Measurements from ENCODE around the gene CAPN5.
"Not testable (repeated sequence)": the region's sequence is repeated elsewhere in the genome, so short reads cannot be mapped to it uniquely, and the experiment has no call there.

Gene CAPN5

DNA sequence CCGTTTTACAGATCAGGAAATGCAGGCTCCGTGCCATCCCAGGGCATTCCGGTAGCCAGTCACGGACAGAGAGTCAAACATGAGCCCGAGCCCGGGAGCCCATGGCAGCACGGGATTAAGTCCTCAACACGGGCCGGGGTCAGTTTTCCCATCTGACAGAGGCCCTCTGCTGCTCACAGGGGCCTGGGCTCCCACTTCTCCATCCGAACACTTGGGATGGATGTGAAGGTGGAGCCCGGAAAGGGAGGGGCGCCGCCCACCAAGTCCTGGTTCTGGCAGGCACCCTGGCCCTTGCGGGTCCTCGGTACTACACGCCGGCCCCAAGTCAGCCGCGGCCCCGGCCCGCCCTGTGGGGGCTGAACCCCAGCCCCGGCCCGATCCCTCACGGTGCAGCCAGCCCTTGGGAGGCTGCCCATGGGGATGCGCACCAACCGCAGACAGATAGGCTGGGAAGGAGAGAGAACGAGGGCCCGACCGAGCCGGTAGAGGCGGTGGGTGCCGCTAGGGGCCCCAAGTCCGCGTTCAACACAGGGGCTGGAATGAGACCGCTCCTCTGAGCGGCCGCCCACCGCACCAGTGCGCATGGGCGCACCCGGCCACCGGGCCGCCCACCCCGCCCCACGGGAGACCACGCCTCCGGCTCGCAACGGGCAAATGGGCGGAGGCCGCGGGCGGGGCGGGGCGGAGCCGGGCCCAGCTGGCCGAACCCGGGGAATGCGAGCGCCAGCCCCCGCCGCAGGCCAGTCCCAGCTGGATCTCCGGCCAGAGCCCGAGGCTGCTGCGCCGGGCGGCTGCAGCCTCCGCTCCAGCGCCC lies at the start of gene CAPN5:
Gene CAPN5 (plus strand): TSS at position 743 of the 814 bp plus-strand sequence. CDS start 17,916 bp downstream, outside the sequence.
- peak; percentile 54 for DNase-seq (ENCODE audit: low read depth)

DNA sequence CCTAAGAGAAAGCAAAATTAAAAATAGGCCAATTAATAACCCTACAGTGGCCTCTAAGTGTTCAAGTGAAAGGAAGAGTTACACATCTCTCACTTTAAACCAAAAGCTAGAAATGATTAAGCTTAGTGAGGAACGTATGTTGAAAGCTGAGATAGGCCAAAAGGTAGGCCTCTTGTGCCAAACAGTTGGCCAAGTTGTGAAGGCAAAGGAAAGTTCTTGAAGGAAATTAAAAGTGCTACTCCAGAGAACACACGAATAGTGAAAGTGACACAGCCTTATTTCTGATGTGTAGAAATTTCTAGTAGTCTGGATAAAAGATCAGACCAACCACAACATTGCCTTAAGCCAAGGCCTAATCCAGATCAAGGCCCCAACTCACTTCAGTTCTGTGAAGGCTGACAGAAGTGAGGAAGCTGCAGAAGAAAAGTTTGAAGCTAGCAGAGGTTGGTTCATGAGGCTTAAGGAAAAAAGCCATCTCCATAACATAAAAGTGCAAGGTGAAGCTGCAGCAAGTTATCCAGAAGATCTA lies 48.3 kb upstream of the CAPN5 start:
- not testable (repeated sequence) for DNase-seq (ENCODE audit: low read depth)

DNA sequence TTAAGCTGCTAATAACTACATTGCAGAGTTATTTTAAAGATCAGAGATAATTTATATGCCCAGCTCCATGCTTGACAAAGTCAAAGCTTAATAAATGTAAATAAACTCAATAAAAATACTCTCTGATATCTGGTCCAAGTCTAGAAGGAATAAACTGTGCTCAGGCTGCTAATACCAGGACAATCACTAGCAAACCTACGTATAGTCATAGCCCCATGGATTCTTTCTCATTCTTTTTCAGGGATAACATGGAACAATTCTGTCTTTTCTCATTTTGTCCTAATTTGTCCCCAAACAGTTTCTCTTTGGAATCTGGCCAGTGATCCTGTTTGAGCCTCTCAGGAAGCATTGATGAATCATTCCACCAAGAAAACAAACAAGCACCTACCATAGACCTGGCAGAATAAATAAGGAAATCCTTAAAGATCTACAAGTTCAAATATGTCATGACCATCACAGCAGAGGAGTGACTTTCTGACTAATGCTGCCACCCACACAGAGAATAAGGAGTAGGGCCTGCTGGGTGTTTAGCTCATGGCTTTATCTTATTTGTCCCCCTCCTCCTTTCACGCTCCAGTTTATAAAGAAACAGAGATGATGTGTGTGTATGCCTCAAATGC lies 46.7 kb upstream of the CAPN5 start:
- DNase-seq (ENCODE audit: low read depth), result peak; percentile 3

DNA sequence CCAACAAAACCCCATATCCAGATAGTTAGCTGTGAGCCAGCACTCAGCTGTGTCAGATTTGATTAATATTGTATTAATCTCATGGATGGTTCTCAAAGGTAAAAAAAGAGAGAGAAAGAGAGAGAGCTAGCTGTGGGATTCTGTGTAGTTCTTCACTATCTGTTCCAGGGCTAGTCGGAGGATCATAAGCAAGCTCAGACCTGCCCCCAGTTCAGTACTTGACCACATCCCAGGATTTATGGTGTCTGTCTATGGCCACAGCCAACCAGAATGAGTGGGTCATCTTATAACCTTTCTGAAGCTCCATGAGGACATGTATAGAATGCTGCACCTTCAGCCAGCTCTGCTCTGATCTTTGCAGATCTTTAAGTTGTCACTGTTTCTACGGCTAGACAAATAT lies 46.0 kb upstream of the CAPN5 start:
- no peak for DNase-seq (ENCODE audit: low read depth)

DNA sequence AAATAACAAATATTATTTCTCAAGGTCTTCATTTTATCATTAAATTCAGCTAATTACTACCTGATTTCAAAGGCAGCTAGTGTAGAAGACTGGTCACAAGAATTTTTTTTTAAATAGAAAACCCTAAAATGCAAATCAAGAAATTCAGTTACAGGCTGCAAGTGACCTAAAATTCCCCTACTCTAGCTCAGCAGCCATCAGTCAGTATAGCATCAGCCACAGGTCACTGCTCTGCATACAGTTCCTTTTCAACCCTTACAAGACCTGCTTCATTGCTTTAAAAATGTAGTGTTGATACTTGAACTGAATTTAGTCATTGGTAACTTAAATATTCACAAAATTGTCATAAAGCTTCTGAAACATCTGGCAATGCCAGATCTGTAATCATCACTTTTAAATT lies 42.0 kb upstream of the CAPN5 start:
- DNase-seq (ENCODE audit: low read depth), result no peak

DNA sequence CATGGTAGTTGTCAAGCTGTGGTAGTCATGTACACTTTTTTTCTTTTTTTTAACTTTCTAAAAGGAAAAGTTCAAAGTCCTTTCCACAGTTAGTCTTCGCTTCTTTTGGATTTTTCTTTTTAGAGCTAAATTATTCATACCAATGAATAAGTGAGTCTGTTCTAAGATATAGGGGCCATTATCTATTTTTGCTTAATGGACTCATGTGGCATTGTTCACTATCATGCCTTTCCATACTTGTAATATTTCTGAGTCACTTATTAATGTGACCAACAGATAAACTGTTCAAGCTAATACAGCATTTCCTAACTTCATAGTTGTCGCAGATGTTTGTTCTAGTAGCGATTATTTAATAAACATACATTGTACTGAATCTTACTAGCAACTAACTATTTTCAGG lies 40.5 kb upstream of the CAPN5 start:
- no peak for DNase-seq (ENCODE audit: low read depth)

DNA sequence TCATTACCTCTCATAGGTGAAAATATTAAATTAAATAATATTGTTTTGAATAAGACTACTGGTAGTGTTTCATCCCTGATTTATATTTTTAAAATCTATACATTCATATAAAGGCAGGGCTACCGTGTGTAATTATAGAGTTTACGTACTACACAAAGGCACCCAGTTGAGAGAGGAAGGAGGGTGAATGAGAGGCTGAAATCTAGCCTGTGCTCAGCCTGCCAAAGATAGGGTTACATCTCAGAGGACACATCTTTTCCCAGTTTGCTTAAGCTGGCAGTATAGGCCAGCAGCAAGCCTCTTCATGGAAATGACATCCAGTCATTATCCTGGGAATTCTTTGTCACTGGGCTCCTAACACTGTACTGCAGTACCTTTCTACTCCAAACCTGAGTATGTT lies 40.0 kb upstream of the CAPN5 start:
- no peak for DNase-seq (ENCODE audit: low read depth)

DNA sequence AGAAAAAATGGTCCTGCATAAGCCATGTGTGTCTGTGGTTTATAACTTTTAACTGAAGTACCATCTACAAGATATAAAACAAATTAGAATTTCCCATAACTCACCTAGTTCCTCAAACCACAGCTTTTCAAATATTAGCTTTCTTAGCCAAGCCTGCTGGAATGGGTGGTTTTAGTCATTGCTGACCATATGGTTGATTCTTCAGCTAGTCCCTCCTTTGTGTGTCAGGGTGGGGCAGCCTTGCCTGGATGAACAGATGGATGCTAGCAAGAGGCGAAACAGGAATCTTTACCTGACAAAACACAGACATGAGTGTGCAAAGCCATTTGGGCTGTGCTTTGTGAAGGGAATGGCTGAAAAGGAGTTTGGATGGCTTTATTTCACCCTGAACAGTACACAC lies 39.5 kb upstream of the CAPN5 start:
- DNase-seq (ENCODE audit: low read depth), result peak; percentile 19

DNA sequence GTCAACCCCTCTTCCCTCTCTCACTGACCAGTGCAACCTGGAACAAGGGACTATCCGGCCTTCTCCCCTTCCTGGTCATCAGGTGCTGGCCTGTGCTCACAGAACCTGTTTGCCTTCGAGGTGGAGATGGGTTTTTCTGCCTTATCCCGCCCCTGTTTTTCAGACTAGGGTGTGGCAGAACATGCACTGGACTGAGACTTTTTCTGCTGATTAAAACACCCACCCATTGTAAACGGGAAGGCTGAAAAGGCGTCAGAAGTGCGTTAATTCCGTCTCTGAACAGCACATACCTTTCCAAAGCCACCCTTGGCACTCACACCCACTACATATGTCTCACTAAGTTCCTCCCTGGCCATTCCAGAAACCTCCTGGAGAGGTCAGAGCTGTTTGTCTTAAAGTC lies 36.9 kb upstream of the CAPN5 start:
- no peak for DNase-seq (ENCODE audit: low read depth)

DNA sequence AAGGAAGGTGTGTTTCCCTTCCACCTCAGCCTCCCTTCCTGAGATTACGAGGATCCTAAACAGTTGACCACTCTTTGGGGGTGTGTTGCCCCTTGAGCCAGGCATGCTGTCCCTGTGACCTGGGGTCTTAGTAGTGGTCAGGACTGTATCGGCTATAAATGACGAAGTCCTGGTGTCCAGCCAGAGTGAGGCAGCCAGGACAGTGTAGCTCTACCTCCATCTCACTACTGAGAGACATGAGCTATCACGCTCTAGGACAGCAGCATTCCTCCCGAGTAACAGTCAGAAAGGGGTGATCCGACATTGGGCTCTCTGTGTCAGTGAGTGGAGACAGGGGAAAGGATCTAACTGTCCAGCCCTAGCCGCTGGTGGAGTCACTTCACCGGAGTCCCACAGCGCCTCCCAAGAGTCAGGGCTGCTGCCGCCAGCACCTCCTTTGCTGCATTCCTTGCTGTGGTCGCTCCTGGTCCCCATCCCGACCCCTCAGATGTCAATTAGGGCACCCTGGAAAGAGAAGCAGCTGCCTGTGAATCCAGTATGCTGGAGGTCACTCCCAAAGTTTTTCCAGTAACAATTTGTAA lies 35.8 kb upstream of the CAPN5 start:
- DNase-seq (ENCODE audit: low read depth), result no peak

DNA sequence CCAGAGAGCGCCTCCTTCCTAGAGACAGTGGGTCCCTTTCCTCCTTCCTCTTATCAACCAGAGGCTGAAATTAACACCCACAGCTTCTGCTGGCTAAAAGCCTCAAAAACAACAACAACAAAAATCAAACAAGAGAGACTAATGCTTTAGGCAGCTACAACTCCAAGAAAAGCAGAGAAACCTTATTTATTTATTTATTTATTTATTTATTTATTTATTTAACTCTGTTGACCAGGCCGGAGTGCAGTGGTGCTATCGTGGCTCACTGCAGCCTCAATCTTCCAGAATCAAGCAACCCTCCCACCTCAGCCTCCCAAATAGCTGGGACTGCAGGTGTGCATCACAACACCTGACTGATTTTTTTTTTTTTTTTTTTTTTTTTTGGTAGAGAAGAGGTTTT lies 35.2 kb upstream of the CAPN5 start:
- DNase-seq (ENCODE audit: low read depth), result no peak

DNA sequence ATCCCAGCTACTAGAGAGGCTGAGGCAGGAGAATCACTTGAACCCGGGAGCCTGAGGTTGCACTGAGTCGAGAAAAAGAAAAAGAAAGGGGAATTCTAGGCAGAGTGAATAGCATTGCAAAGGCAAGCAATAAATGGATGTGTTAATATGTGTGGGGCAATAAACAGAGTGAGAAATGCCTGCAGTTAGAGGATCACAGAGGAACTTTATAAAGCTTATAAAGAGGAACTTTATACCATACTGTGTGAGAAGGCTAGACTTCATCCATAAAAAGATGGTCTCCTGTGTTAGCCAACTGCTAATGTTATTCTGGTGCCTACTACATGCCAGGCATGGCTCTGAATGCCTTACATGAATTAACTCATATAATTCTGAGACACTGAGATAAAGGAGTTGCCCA lies 31.7 kb upstream of the CAPN5 start:
- no peak for DNase-seq (ENCODE audit: low read depth)

DNA sequence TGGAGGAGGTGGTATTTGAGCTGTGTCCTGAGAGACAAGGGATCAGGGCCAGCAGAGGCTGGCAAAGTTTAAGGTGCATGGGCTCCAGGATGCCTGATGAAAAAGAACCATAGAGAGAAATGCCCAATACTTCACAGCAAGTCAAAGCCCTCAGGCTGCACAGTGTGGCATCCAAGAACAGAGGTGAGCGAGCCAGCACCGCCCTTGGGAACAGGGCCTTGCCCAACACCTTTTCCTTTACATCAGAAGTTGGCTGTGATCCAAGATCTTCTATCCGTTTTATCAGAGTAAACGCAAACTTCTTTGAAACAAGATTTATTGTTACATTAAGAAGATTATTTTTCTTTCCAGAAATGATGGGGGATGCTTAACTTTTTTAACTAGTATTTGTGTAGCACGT lies 31.2 kb upstream of the CAPN5 start:
- DNase-seq (ENCODE audit: low read depth), result no peak

DNA sequence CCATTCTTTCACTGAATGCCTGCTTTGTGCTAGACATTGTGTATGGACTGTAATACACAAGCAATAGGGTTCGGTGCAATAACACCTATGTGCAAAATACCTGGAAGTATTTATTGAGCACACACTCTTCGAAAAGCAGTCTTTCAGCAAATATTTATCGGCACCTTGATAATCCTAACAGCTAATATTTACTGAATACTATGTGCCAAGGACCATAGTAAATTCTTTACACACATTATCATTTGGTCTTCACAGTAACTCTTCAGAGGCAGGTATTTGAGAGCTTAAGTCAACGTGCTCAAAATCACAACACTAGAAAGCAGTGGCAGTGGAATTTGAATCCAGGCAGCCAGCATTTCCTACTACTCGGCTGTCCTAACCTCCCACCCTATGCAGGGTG lies 30.4 kb upstream of the CAPN5 start:
- no peak for DNase-seq (ENCODE audit: low read depth)

DNA sequence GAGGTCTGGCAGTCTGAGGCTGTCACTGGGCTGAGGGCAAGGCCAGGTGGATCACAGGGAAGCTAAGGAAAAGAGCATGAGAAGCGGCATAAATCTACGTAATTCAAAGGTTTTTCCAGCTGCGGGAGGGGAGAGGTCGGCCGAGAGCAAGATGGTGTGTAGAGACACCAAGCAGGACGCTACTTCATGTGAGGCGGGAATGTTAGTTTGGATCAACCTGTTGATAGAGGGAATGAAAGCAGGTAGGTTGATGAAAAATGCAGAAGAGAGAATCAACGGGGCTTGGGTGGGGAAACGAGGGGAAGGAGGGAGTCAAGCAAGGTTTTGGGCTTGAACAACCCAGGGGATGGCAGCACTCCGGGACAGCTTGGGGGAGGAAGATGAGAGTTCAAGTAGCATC lies 29.7 kb upstream of the CAPN5 start:
- DNase-seq (ENCODE audit: low read depth), result no peak

DNA sequence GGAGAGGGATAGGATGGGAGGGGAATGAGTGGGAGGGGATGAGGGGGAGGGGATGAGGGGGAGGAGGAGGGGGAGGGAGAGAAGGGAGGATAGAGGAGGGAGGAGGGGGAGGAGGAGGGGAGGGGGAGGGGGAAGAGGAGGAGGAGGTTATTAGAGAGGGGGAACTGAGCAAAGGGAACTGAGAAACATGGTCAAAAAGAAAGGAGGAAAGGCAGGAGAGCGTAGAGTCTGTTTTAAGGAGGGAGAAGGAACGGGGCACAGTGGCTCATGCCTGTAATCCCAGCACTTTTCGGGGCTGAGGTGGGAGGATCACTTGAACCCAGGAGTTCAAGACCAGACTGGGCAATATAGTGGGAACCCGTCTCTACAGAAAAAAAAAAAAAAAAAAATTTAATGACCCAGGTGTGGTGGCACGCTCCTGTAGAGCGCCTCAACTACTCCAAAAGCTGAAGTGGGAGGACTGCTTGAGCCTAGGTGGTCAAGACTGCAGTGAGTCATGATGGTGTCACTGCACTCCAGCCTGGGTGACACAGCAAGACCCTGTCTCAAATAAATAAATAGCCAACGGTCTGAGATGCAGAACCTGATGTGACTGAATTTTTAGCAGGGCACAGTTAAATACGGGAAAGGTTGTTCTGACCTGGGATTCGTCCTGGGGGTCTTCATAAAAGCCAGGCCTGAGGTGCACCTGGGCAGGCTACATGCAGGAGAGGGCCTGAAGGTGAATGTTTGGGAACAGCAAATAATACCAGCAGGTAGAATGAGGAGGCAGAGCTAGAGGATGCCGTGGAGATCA lies 28.5 kb upstream of the CAPN5 start:
- DNase-seq (ENCODE audit: low read depth), result no peak

DNA sequence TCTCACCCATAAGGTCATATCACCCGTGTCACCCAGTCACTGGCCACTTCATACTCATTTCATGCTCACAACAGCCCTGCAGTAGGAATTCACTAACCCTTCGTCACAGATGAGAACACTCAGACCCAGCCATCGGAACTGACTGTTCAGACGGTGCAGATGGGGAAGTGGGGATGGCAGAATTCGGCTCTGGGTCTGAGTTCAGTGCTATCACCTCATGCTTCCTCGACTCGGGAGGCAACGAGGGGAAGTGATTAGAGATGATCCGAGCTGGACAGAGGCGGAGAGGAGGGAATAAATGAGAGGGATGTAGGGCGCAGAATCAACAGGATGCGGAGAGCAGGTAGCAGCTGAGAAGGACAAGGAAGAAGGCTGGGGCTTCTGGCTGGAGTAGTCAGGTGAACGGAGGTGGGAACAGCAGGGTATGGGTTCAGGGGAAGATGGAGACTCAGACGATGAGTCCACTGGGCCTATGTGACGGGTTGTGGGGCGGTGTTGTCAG lies 27.9 kb upstream of the CAPN5 start:
- DNase-seq (ENCODE audit: low read depth), result no peak

DNA sequence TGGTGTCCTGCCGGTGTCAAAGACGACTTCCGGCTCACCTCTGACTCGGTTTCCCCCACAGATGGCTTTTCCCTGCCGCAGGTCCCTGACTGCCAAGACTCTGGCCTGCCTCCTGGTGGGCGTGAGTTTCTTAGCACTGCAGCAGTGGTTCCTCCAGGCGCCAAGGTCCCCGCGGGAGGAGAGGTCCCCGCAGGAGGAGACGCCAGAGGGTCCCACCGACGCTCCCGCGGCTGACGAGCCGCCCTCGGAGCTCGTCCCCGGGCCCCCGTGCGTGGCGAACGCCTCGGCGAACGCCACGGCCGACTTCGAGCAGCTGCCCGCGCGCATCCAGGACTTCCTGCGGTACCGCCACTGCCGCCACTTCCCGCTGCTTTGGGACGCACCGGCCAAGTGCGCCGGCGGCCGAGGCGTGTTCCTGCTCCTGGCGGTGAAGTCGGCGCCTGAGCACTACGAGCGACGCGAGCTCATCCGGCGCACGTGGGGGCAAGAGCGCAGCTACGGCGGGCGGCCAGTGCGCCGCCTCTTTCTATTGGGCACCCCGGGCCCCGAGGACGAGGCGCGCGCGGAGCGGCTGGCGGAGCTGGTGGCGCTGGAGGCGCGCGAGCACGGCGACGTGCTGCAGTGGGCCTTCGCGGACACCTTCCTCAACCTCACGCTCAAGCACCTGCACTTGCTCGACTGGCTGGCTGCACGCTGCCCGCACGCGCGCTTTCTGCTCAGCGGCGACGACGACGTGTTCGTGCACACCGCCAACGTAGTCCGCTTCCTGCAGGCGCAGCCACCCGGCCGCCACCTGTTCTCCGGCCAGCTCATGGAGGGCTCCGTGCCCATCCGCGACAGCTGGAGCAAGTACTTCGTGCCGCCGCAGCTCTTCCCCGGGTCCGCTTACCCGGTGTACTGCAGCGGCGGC lies 27.0 kb upstream of the CAPN5 start:
- DNase-seq (ENCODE audit: low read depth), result peak; percentile 1

DNA sequence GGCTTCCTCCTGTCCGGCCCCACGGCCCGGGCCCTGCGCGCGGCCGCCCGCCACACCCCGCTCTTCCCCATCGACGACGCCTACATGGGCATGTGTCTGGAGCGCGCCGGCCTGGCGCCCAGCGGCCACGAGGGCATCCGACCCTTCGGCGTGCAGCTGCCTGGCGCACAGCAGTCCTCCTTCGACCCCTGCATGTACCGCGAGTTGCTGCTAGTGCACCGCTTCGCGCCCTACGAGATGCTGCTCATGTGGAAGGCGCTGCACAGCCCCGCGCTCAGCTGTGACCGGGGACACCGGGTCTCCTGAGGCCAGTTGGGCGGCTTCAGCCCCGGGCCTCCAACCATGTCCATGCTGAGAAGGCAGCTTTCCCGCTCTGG lies 26.4 kb upstream of the CAPN5 start:
- no peak for DNase-seq (ENCODE audit: low read depth)

DNA sequence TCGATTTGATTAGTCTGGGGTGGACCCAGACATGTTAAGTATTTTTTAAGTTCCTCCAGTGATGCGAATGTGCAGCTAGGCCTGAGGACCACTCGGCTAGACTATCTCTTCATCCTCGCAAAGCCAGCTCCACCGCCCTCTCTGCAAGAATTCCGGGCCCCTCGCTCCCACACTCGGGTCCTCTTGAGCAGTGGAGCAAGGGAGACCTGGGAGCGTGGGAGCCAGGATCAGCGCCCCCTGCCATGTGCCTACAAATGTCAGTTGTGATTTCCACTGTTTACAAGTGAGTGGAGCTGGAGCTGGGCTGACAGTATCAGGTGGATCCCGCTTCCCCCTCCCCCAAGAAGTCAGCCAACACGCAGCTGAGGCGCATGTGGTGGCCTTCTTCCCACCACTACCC lies 25.9 kb upstream of the CAPN5 start:
- DNase-seq (ENCODE audit: low read depth), result no peak

DNA sequence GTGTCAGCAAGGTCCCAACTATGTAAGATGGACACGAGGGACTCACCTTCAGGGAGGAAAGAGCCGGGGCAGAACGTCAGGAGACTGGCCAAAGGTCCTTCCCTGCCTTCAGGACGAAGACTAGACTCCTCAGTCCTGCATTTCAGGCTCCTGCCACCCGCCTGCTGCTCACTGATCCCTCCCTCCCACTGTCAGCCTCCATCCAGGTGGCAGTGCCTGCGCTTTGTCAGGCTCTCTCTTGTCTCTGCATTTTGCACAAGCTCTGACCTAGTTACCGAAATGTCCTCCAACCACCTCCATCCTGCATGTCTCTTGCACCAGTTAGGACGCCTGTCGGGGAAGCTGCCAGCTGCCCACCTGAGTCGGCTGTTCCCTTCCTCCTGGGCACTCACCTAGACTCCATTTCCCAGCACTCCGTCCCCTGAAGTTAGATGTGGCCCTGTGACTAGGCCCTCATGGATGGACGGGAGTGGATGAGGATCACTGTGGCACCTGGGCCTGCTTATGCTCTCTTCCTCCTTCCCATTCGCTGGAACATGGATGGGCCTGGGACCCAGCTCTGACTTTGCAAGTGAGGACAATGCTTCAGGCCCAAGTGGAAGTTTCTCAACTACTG lies 24.6 kb upstream of the CAPN5 start:
- no peak for DNase-seq (ENCODE audit: low read depth)

Measured in GM04503 (cell line).